CD4-positive, alpha-beta T cell (primary cell): Measurements from ENCODE around the gene CTTNBP2NL. TPM values are rescaled to one million over a fixed set of nuclear protein-coding genes. Genes with fewer than 3 reads are reported as not detected.

Experiments
- ATAC-seq: fragments of 200-7000 bp; cut with Tn5 transposase; one replicate; pipeline ENCODE4 v1.10.0; 2022; ENCODE audit warnings: mild to moderate bottlenecking; ENCODE audit not compliant: poor library complexity
- CTCF ChIA-PET: fragments of 350-600 bp; sonication (Branson Sonifier 250); formaldehyde crosslinking; loops from one replicate; lab custom pipeline; 2021; ENCODE audit warnings: antibody characterized with exemption, inconsistent platforms; lab: Charles Lee
- POLR2A ChIA-PET: fragments of 350-600 bp; sonication (Branson Sonifier 250); formaldehyde crosslinking; loops from one replicate; lab custom pipeline; 2021; ENCODE audit warnings: antibody characterized with exemption, inconsistent platforms; lab: Charles Lee
- DNase-seq, 14 experiments: peaks; one replicate each; pipeline ENCODE4 v3.0.0-alpha.2; 2013 to 2020; ENCODE audit warnings: mixed read lengths in 2 of 14
- H3K27ac ChIP-seq, 2 donors: one replicate each; pipeline versions ENCODE4 v1.5.1 to v1.7.0; 2013; ENCODE audit warnings: low read length in 2 of 2, low read depth in 1 of 2, mild to moderate bottlenecking in 1 of 2
- H3K27me3 ChIP-seq, 2 experiments: 1 replicate in 1 of 2; 2 replicates in 1 of 2; pipeline versions ENCODE4 v1.6.1 to v1.7.0; 2013; ENCODE audit warnings: low read length in 2 of 2, control low read depth in 1 of 2, mild to moderate bottlenecking in 1 of 2, moderate library complexity in 1 of 2; ENCODE audit not compliant: insufficient read depth in 2 of 2, control insufficient read depth in 1 of 2
- H3K36me3 ChIP-seq: one replicate; pipeline ENCODE4 v1.6.1; 2013; ENCODE audit warnings: low read length, control low read depth; ENCODE audit not compliant: insufficient read depth
- H3K4me1 ChIP-seq: one replicate; pipeline ENCODE4 v1.6.1; 2013; ENCODE audit warnings: low read length, control low read depth; ENCODE audit not compliant: insufficient read depth
- H3K4me3 ChIP-seq: one replicate; pipeline ENCODE4 v1.5.1; 2013; ENCODE audit warnings: mild to moderate bottlenecking, low read length, moderate library complexity
- H3K9me3 ChIP-seq, 2 experiments: 1 replicate in 1 of 2; 2 replicates in 1 of 2; pipeline versions ENCODE4 v1.6.1 to v1.7.0; 2013; ENCODE audit warnings: low read length in 2 of 2, mild to moderate bottlenecking in 2 of 2, control low read depth in 1 of 2, moderate library complexity in 1 of 2; ENCODE audit not compliant: control insufficient read depth in 1 of 2, insufficient read depth in 1 of 2
- H3K27ac Mint-ChIP-seq: one replicate; pipeline ENCODE4 v1.8.0; 2020; ENCODE audit warnings: mixed read lengths
- H3K27me3 Mint-ChIP-seq: one replicate; pipeline ENCODE4 v1.8.0; 2021; ENCODE audit warnings: mixed read lengths
- H3K36me3 Mint-ChIP-seq: one replicate; pipeline ENCODE4 v1.8.0; 2021; ENCODE audit warnings: low read depth, mixed read lengths
- H3K4me1 Mint-ChIP-seq: one replicate; pipeline ENCODE4 v1.8.0; 2021; ENCODE audit warnings: low read depth, mixed read lengths
- H3K4me3 Mint-ChIP-seq: one replicate; pipeline ENCODE4 v1.8.0; 2020; ENCODE audit warnings: mild to moderate bottlenecking, mixed read lengths
- H3K9me3 Mint-ChIP-seq: one replicate; pipeline ENCODE4 v1.8.0; 2020; ENCODE audit warnings: mixed read lengths
- CTCF ChIP-seq: fragments of 200-600 bp; IDR thresholded peaks from one replicate; pipeline ENCODE4 v1.8.0; 2022; ENCODE audit warnings: antibody characterized with exemption, mild to moderate bottlenecking
- intact Hi-C, 2 experiments: fragments of 100-400 bp; cut with DNase I in 1 of 2; cut with micrococcal nuclease in 1 of 2; formaldehyde crosslinking; loops; one replicate each; pipeline versions ENCODE4 v1.15.1 to v1.9.0; 2023 to 2025; cut with DNase I, micrococcal nuclease
- total RNA-seq, 174 experiments: library from RNA in 2 of 174; stranded (reverse) in 2 of 174; gene quantifications; one replicate each; pipeline ENCODE4 v1.2.3 and lab custom pipeline; 2021 to 2026

The CTTNBP2NL gene
- total RNA-seq, 2 experiments from 2014 or later, result 0.14 to 0.25 TPM

DNA sequence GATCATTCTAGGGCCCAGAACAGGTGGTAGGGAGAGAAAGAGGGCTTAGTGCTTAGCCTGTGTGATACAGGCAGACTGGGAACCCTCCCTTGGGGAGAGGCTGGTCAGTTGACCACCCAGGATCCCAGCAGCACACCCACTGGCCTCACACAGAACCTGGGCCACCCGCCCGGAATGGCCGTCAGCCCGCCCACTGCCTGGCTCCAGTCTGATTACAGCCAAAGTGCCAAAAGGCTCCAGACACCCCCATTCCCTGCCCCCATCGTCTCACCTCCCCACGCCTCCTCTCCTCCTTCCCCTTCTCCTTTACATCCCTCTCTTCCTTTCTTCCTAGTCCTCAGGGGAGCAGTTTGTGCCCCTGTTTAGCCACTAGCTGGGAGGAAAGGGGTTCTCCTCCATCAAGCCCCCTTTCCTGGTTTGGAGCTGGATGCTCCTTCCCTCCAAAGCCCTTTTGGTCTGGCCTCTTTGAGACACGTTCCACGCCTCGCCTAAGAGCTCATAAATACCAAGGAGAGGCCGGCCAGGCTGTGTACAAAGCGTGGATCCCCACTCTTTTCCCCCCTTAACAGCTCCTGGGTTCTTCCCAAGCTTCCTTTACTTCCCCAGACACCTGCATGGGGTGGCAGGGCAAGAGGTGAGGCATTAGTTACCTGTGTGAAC is 108.1 kb downstream of the CTTNBP2NL start:
- Histone ChIP-seq H3K27ac (no peak overlapping the region), H3K4me1 (peaks cover 29% of the 10 kb centered on the region), H3K36me3 (no peaks in the 10 kb centered on the region), H3K9me3 (peaks cover 0 to 4% of the 10 kb centered on the region in 2 experiments), H3K27me3 (peaks cover 48 to 62% of the 10 kb centered on the region in 2 experiments), H3K4me3 (no peak overlapping the region)
- no peaks in the 10 kb centered on the region for H3K9me3 Mint-ChIP-seq
- peaks cover 67% of the 10 kb centered on the region for H3K27me3 Mint-ChIP-seq
- no peaks in the 10 kb centered on the region for H3K36me3 Mint-ChIP-seq
- ChIA-PET POLR2A (no interaction called here), CTCF (no interaction called here)
- peaks cover 7% of the 10 kb centered on the region for H3K4me1 Mint-ChIP-seq
- no peak for TF ChIP-seq CTCF
- peak overlapping the region; percentile 9 for H3K4me3 Mint-ChIP-seq
- intact Hi-C loops, result loop anchor here in 1 of 2 experiments (5.0 kb wide), 1 partner anchor 203 kb away; the partner anchor contains the start of gene RHOC
- ATAC-seq (no peak), DNase-seq (no peak)
- no peak overlapping the region for H3K27ac Mint-ChIP-seq

- peaks cover 0 to 4% of the 10 kb centered on the region in 2 experiments for H3K9me3 ChIP-seq
- intact Hi-C loops, result loop anchor here in 1 of 2 experiments (5.0 kb wide), 1 partner anchor 202 kb away; the partner anchor contains the start of gene RHOC
- DNase-seq (no peak), ATAC-seq (no peak)
- ChIA-PET CTCF (no interaction called here), POLR2A (no interaction called here)
- Mint-ChIP-seq H3K27ac (no peak overlapping the region), H3K4me3 (no peak overlapping the region), H3K36me3 (no peaks in the 10 kb centered on the region), H3K4me1 (peaks cover 7% of the 10 kb centered on the region), H3K9me3 (no peaks in the 10 kb centered on the region), H3K27me3 (peaks cover 60% of the 10 kb centered on the region)
- H3K36me3 ChIP-seq, result no peaks in the 10 kb centered on the region
- peaks cover 44 to 62% of the 10 kb centered on the region in 2 experiments for H3K27me3 ChIP-seq
- TF ChIP-seq CTCF, result no peak
- H3K27ac ChIP-seq, result no peak overlapping the region
- H3K4me1 ChIP-seq, result peaks cover 34% of the 10 kb centered on the region
- no peak overlapping the region for H3K4me3 ChIP-seq
Measured at GRCh38 chr1:112504661-112505399, 108.8 kb downstream of the CTTNBP2NL start.

DNA sequence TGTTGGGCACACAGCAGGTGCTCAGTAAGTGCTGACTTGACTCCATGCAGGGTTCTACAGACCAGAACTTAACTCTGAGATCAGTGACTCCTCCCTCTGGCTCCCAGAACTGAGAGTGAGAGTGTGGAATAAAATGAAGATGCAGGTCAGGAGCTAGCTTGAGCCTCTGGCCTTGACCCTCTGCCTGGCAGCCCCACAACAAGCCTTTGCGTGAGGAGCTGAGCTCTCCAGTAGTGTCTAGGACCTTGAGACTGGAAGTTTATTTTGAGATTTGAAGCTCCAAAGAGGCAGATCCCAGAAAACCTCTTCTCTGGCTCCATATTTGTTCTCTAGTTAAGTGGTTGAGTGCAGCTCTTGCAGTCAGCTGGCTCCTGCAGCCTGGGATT is 109.4 kb downstream of the CTTNBP2NL start:
- no peak for TF ChIP-seq CTCF
- ATAC-seq, result no peak
- intact Hi-C loops, result no loop called here
- Histone ChIP-seq H3K4me3 (no peak overlapping the region), H3K36me3 (no peaks in the 10 kb centered on the region), H3K27me3 (peaks cover 41 to 62% of the 10 kb centered on the region in 2 experiments), H3K9me3 (peaks cover 0 to 4% of the 10 kb centered on the region in 2 experiments), H3K27ac (no peak overlapping the region), H3K4me1 (peaks cover 34% of the 10 kb centered on the region)
- H3K4me3 Mint-ChIP-seq, result no peak overlapping the region
- POLR2A ChIA-PET, result no interaction called here
- no peaks in the 10 kb centered on the region for H3K36me3 Mint-ChIP-seq
- no peak overlapping the region for H3K27ac Mint-ChIP-seq
- DNase-seq, result no peak
- no peaks in the 10 kb centered on the region for H3K9me3 Mint-ChIP-seq
- H3K4me1 Mint-ChIP-seq, result peaks cover 7% of the 10 kb centered on the region
- H3K27me3 Mint-ChIP-seq, result peaks cover 57% of the 10 kb centered on the region
- CTCF ChIA-PET, result interaction anchor here (0.5 kb wide), 1 partner anchor 168 kb away, joined by 3 read pairs; no protein-coding TSS in a partner anchor
